GM21367 (cell line): ENCODE data around the gene STK17A.
A peak's percentile ranks its signal among the peaks of the same experiment; 100 is the strongest.
"Not testable (repeated sequence)": the region's sequence is repeated elsewhere in the genome, so short reads cannot be mapped to it uniquely, and the experiment has no call there.

Experiments
- ATAC-seq: cut with Tn5 transposase; IDR thresholded peaks from one replicate; pipeline ENCODE4 v1.9.1; 2021; ENCODE audit not compliant: unreplicated experiment

Gene STK17A

DNA sequence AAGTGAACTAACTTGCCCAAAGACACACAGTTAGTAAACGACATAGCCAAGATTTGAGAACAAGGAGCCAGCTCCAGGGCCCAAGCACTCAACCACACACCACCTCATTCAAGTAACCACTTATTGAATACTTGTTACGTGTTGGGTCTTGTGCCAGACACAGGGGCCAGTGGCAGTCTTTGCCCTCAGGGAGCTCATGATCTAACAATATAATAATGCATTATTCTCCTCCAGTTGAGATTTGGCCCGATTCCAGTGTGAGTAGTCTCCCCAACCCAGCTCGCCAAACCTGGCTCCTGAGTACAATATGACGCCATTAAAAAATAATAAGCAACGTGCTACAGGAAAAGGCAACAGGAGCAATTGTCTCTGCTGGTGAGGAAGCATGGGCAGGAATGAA is 14.4 kb upstream of the STK17A start:
- ATAC-seq = no peak

GRCh38 chr7:43569424-43569823 is 13.5 kb upstream of the STK17A start:
- ATAC-seq = peak; percentile 58

- ATAC-seq = no peak
Measured at GRCh38 chr7:43570688-43571365, 12.1 kb upstream of the STK17A start.

DNA sequence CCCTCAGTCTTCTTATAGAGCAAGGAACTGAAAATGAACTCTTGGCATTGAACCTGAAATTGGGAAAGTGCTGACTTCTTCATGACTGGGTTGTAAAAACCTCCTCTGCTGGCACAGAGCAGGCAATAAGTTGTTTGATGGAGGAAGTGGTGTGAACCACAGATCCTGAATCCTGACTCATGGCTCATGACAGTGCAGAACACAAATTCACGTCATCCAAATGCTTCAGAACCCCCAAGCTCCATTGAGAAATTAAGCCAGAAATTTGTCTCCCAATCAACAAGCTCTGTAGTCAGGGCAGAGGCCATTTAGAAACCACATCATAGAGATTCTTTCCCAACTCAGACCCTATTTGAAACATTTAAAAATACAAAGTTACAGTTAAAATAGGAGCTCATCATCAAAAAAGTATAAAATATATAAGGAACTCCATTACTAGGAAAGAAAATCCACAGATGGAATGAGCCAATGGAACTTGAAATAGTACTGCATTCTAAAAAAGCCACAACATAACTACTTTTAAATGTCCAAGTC is 10.3 kb upstream of the STK17A start:
- ATAC-seq = no peak

GRCh38 chr7:43573832-43574231 is 9.1 kb upstream of the STK17A start:
- ATAC-seq = not testable (repeated sequence)

DNA sequence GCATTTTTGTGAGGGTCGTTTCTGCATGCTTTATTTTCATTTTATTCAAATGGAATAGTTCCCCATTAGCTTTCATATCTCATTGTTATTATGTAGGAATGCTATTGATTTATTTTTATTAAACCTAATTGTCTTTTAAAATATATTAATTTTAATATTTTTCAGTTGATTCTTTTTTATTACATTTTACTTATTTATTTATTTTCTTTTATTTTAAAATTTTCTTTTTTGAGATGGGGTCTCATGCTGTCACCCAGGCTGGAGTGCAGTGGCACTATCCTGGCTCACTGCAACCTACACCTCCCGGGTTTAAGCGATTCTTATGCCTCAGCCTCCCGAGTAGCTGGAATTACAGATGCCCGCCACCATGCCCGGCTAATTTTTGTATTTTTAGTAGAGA is 7.4 kb upstream of the STK17A start:
- no peak for ATAC-seq

GRCh38 chr7:43576241-43576640 is 6.7 kb upstream of the STK17A start:
- no peak for ATAC-seq

DNA sequence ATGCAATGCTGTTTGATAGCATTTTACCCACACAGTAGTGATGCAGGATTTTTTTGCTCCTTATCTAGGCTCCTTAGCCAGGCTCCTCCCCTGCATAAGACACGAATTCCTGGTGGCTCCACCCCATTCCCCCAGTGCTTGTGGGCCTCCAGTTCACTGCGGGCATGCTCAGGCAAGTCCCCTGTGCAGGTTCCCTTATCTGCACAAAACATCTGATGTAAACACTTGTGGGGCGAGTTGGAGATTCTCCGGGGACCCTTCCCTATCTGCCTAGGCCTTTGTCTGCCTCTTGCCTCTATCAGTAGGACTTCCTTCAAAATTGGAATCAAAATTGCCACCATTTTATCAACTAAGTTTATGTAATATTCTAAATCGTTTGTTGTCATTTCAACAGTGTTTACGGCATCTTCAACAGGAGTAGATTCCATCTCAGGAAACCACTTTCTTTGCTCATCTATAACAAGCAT is 5.4 kb upstream of the STK17A start:
- no peak for ATAC-seq

DNA sequence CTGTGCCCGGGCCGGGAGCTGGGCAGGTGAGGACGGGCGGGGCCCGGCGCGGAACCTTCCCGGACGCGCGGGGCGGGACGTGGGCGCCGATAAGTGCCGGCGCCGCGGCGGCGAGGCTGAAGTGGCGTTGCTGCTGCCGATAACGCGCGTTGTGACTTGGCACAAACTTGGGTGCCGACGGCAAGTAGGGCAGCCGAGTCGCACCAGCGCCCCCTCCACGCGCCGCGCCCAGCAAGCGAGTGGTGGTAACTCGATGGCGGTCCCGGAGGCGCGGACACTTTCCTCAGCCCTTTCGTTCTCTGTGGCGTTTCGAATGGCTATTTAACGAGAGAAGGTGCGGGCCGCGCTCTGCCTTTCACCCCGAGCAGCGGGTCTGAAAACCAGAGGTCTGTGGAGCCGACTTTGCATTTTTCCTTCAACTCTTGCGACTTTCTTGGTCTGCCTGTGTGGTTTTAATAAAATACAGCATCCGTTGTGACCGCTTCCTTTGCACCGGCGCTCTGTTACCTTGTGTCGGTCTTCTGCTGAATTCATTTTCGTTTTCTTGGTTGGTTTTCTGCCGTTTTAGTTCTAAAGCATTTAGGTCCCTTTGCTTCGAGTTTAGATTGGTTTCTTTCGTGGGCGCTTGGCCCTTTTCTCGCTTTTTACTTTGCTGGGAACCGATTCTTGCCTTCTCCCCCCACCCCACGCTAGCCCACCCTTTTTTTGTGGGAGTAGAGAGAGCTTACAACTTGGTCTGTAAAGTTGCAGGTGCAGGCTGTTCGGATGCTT is 701 bp downstream of the STK17A start:
- ATAC-seq = peak; percentile 21

DNA sequence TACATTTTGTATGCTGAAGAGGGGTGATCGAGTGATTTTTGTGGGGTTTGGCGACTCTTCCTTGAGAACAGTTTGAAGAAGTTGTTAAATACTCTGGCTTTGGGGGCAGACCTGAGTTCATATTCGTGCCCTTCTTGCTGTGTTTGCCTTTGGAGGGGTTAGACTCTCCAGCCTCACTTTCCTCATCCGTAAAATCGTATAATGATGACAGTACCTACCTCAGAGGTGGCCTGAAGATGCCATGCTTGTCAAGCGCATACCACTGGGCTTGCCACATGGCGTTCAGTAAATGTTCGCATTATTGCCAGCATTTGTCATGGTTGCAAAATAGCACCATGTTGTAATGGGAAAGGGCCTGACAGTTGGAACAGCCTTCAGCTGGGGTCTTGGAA is 1.3 kb downstream of the STK17A start:
- no peak for ATAC-seq

DNA sequence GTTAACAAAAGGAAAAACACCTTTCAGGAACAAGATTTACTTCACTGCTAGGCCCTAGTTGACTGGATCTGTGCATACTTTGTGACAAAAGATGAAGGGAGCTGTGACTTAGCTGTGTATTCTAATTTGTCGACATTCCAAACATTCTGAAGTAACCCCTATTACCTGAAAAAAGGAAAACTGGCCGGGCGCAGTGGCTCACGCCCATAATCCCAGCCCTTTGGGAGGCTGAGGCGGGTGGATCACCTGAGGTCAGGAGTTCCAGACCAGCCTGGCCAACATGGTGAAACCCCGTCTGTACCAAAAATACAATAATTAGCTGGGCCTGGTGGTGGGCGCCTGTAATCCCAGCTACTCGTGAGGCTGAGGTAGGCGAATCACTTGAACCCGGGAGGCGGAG is 1.8 kb downstream of the STK17A start:
- not testable (repeated sequence) for ATAC-seq

GRCh38 chr7:43585562-43585961 is 2.7 kb downstream of the STK17A start:
- no peak for ATAC-seq

- ATAC-seq = no peak
Measured at GRCh38 chr7:43586251-43586900, 3.5 kb downstream of the STK17A start.

- no peak for ATAC-seq
Measured at GRCh38 chr7:43588477-43589132, 5.7 kb downstream of the STK17A start.

- ATAC-seq = no peak
Measured at GRCh38 chr7:43589133-43589478, 6.2 kb downstream of the STK17A start.

- no peak for ATAC-seq
Measured at GRCh38 chr7:43589728-43590127, 6.8 kb downstream of the STK17A start.

- peak; percentile 64 for ATAC-seq
Measured at GRCh38 chr7:43590862-43591557, 8.1 kb downstream of the STK17A start.

GRCh38 chr7:43591558-43592180 is 8.8 kb downstream of the STK17A start:
- no peak for ATAC-seq

GRCh38 chr7:43592326-43592725 is 9.4 kb downstream of the STK17A start:
- no peak for ATAC-seq

DNA sequence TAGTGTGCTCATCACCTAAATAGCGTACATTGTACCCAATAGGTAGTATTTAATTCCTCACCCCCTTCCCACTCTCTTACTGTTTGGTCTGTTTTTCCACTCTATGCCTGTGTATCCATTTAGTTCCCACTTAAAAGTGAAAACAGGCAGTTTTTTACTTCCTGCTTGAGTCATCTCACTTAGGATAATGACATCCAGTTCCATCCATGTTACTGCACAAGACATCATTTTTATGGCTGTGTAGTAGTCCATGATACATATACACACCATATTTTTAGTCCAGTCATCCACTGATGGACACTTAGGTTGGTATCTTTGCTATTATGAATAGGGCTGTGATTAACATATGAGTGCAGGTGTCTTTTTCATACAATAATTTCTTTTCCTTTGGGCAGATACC is 10.1 kb downstream of the STK17A start:
- ATAC-seq = no peak
